Omental fat pad (tissue), 4 donors: ENCODE results near the gene OLFML1. TPM values are rescaled to one million over a fixed set of nuclear protein-coding genes. Genes with fewer than 3 reads are reported as not detected.

ENCODE experiments used
- ATAC-seq: fragments of 150-250 bp; one replicate; pipeline ENCODE4 v1.9.1; 2016; ENCODE audit warnings: mild to moderate bottlenecking, moderate library complexity; ENCODE audit not compliant: low FRiP score
- DNase-seq: peaks from one replicate; pipeline ENCODE4 v3.0.0-alpha.2; 2019; ENCODE audit warnings: low spot score
- CTCF ChIP-seq, 3 donors: fragments of 450-650 bp; IDR thresholded peaks; one replicate each; pipeline ENCODE4 v1.5.1; 2016 to 2017; ENCODE audit warnings: antibody characterized with exemption in 3 of 3, mild to moderate bottlenecking in 3 of 3, moderate library complexity in 2 of 3
- total RNA-seq, 4 donors: library from RNA; depleted of rRNA; stranded (reverse); fragments of >200 nt; gene quantifications; one replicate each; pipeline ENCODE4 v1.1.0, GENCODE V29; 2016

OLFML1 gene
- total RNA-seq, 4 donors from 2014 or later = 6.5 to 40.7 (median 13.4) TPM

GRCh38 chr11:7451952-7452494, 33.3 kb upstream of the OLFML1 start:
- ATAC-seq (no peak), DNase-seq (no peak)
- no peak for TF ChIP-seq CTCF (IDR thresholded peaks at IDR 0.05)

DNA sequence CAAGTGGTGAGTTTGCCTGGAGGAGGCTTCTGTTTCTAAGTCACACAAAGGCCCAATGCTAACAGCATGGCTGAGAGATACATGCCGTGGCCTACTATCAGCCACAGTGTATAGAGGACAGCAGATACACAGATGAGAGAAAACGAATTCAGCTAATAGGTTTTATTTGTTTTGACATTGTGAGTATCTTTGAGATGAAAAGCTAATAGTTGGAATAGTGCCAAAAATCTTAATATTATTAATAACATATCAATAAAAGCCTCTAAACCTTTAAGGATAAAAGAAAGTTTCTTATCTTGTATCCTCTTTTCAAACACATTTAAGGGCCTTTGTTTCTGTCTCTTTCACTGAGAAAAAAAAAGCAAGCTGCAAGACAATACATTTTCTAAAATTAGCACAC, 30.5 kb upstream of the OLFML1 start:
- DNase-seq (no peak), ATAC-seq (no peak)
- TF ChIP-seq CTCF (IDR thresholded peaks at IDR 0.05) = no peak

DNA sequence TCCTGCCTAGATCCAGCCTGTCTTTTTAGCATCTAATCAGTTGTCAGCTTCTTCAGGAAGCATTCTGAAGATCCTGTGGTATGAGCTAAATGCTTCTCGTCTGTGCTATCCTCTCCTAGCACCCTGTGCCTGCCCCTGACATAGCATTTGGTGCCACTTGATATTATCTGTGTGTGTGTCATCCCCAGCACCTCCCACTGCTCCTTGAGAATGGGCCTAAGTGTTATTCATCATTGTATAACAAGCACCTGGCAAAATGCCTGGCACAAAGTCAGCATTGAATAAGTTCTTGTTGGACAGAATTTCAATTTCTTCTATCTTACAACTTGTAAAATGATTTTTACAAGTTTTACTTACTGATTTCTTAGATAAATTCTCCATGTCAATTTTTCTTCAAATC, 28.1 kb upstream of the OLFML1 start:
- ATAC-seq = no peak
- DNase-seq = no peak
- TF ChIP-seq CTCF (IDR thresholded peaks at IDR 0.05) = no peak

GRCh38 chr11:7462706-7463105, 22.6 kb upstream of the OLFML1 start:
- DNase-seq (no peak), ATAC-seq (no peak)
- TF ChIP-seq CTCF (IDR thresholded peaks at IDR 0.05) = no peak

DNA sequence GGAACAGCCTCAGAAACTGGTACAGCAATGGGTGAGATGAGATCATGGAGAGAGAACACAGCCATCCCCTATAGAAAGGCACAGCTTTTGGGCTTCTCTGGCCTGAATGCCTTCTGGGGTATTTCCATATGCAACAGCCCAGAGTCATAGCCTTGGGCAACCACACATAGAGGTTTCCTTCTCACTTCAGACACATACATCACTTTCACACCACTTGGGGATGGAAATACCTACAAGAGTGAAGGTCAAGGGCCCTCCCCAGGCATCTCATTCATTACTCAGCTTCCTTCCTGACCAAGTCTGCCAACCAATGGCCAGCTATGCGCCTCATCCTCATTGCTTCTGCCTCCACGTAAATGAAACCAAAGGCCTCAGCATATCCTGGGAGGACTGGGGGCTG, 17.7 kb upstream of the OLFML1 start:
- no peak for DNase-seq
- TF ChIP-seq CTCF (IDR thresholded peaks at IDR 0.05) = no peak
- no peak for ATAC-seq

DNA sequence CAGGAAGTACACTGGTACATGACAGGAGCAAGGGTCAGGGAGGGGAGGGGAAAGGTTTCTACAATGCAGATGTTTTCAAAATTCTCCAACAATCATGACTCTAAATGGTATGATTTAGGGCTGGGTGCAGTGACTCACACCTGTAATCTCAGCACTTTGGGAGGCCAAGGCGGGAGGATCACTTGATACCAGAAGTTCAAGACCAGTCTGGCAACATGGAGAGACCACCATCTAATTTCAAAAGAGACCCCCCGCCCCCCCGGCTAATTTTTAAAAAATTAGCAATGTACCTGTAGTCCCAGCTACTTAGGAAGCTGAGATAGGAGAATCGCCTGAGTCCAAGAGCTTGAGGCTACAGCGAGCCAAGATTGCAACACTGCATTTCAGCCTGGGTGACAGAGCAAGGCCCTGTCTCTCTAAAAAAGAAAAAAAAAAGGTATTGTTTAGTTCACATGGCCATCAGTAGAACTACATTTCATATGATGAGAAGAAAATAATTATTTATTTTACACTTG, 15.9 kb upstream of the OLFML1 start:
- no peak for DNase-seq
- TF ChIP-seq CTCF (IDR thresholded peaks at IDR 0.05) = no peak
- ATAC-seq = no peak

- ATAC-seq (no peak), DNase-seq (no peak)
- no peak for TF ChIP-seq CTCF (IDR thresholded peaks at IDR 0.05)
Observed at GRCh38 chr11:7471071-7471470, 14.2 kb upstream of the OLFML1 start.
